SW 1271 (cell line): ENCODE measurements around the gene RNF183.
A peak's percentile ranks its signal among the peaks of the same experiment; 100 is the strongest.
"Not testable (repeated sequence)": the region's sequence is repeated elsewhere in the genome, so short reads cannot be mapped to it uniquely, and the experiment has no call there.

ENCODE experiments used
- DNase-seq, 2 experiments: peaks; one replicate each; lab custom pipeline; 2025; lab: John Stamatoyannopoulos, UW

RNF183 gene

GRCh38 chr9:113316030-113316429, 12.9 kb upstream of the RNF183 start:
- no peak for DNase-seq

- DNase-seq, result no peak
These were observed 12.1 kb upstream of the RNF183 start for GRCh38 chr9:113315231-113315630.

- no peak for DNase-seq
These were observed 10.1 kb upstream of the RNF183 start for GRCh38 chr9:113313261-113313660.

- no peak for DNase-seq
These were observed 8.8 kb upstream of the RNF183 start for GRCh38 chr9:113311961-113312360.

GRCh38 chr9:113310538-113310937, 7.4 kb upstream of the RNF183 start:
- no peak for DNase-seq

GRCh38 chr9:113309204-113309813, 6.1 kb upstream of the RNF183 start:
- DNase-seq, result peak in 1 of 2 experiments; percentile 55

- no peak for DNase-seq
These were observed 4.3 kb upstream of the RNF183 start for GRCh38 chr9:113307396-113307975.

GRCh38 chr9:113306566-113306965, 3.4 kb upstream of the RNF183 start:
- DNase-seq, result no peak

- no peak for DNase-seq
These were observed 1.6 kb downstream of the RNF183 start for GRCh38 chr9:113301548-113301947.

GRCh38 chr9:113299800-113300292, 3.3 kb downstream of the RNF183 start:
- DNase-seq, result no peak

- no peak for DNase-seq
These were observed 4.0 kb downstream of the RNF183 start for GRCh38 chr9:113298924-113299770.

GRCh38 chr9:113298311-113298710, 4.9 kb downstream of the RNF183 start:
- no peak for DNase-seq

- DNase-seq, result no peak
These were observed 6.2 kb downstream of the RNF183 start for GRCh38 chr9:113296796-113297558.

GRCh38 chr9:113296247-113296646, 6.9 kb downstream of the RNF183 start:
- not testable (repeated sequence) for DNase-seq

GRCh38 chr9:113293285-113293878, 9.8 kb downstream of the RNF183 start:
- DNase-seq, result no peak

GRCh38 chr9:113290052-113290607, 13.0 kb downstream of the RNF183 start:
- no peak for DNase-seq

- no peak for DNase-seq
These were observed 14.1 kb downstream of the RNF183 start for GRCh38 chr9:113289091-113289490.

GRCh38 chr9:113281356-113281755, 21.8 kb downstream of the RNF183 start:
- DNase-seq, result no peak

- no peak for DNase-seq
These were observed 24.3 kb downstream of the RNF183 start for GRCh38 chr9:113278840-113279239.

GRCh38 chr9:113275157-113276131, 27.7 kb downstream of the RNF183 start, which contains the start of the genes CDC26 and PRPF4:
TSS of gene CDC26 (minus strand) at chr9:113275572. CDS start at chr9:113272507, 3,065 bp downstream.
TSS of gene PRPF4 (plus strand) at chr9:113275658. CDS start at chr9:113275744, 86 bp downstream.
- peak; percentile 98 to 100 for DNase-seq
